IMR-90 (cell line): ENCODE results near the gene PAQR7. TPM values are rescaled to one million over a fixed set of nuclear protein-coding genes. Genes with fewer than 3 reads are reported as not detected.

Experiments
- ATAC-seq: fragments of 200-7000 bp; cut with Tn5 transposase; 2 replicates; pipeline ENCODE4 v1.9.1; 2020; ENCODE audit warnings: low read depth, mild to moderate bottlenecking, moderate library complexity
- BruUV-seq: library from RNA; stranded (reverse); fragments of 400-500 nt; replicated peaks from 2 replicates; lab custom pipeline; 2021; lab: Mats Ljungman, UMichigan
- CTCF ChIA-PET: fragments of 300-600 bp; formaldehyde crosslinking; extraction: SDS; loops from one replicate; lab custom pipeline; 2021; ENCODE audit warnings: antibody characterized with exemption; lab: Yijun Ruan, JAX
- POLR2A ChIA-PET: fragments of 300-600 bp; sonication (Branson Sonifier 250); formaldehyde crosslinking; loops from one replicate; lab custom pipeline; 2022; ENCODE audit warnings: antibody characterized with exemption; ENCODE audit not compliant: unreplicated experiment; lab: Charles Lee
- DNase-seq: peaks from one replicate; pipeline ENCODE4 v3.0.0; 2013
- H2AFZ ChIP-seq: replicated peaks from 2 replicates; pipeline ENCODE3; 2013; ENCODE audit warnings: low read length, mild to moderate bottlenecking; ENCODE audit not compliant: poor library complexity
- H2AK5ac ChIP-seq: 2 replicates; pipeline ENCODE4 v1.6.1; 2013; ENCODE audit warnings: low read depth, low read length, inconsistent platforms
- H2AK9ac ChIP-seq: replicated peaks from 2 replicates; pipeline ENCODE3; 2013; ENCODE audit warnings: mild to moderate bottlenecking, low read depth, low read length, moderate library complexity; ENCODE audit not compliant: poor library complexity
- H2BK120ac ChIP-seq: 2 replicates; pipeline ENCODE4 v1.6.1; 2013; ENCODE audit warnings: low read depth, low read length, inconsistent platforms
- H2BK15ac ChIP-seq: 3 replicates; pipeline ENCODE4 v1.6.1; 2013; ENCODE audit warnings: low read depth, low read length, inconsistent platforms
- H2BK20ac ChIP-seq: 2 replicates; pipeline ENCODE4 v1.6.1; 2013; ENCODE audit warnings: low read depth, mild to moderate bottlenecking, inconsistent platforms, low read length, moderate library complexity
- H2BK5ac ChIP-seq: 2 replicates; pipeline ENCODE4 v1.6.1; 2013; ENCODE audit warnings: mild to moderate bottlenecking, low read depth, low read length, inconsistent platforms; ENCODE audit not compliant: poor library complexity, severe bottlenecking
- H3K14ac ChIP-seq: replicated peaks from 2 replicates; pipeline ENCODE4 v1.6.1; 2013; ENCODE audit warnings: low read depth, low read length, inconsistent platforms
- H3K18ac ChIP-seq: 2 replicates; pipeline ENCODE4 v1.6.1; 2013; ENCODE audit warnings: low read depth, low read length, control low read depth
- H3K23ac ChIP-seq: 2 replicates; pipeline ENCODE4 v1.6.1; 2013; ENCODE audit warnings: low read depth, low read length, inconsistent platforms
- H3K27ac ChIP-seq: 2 replicates; pipeline ENCODE4 v1.5.1; 2013; ENCODE audit warnings: mild to moderate bottlenecking, control low read depth, low read length; ENCODE audit not compliant: insufficient read depth
- H3K27me3 ChIP-seq: 2 replicates; pipeline ENCODE4 v1.6.1; 2013; ENCODE audit warnings: low read length; ENCODE audit not compliant: control insufficient read depth, insufficient read depth
- H3K36me3 ChIP-seq: 2 replicates; pipeline ENCODE4 v1.6.1; 2013; ENCODE audit warnings: low read length, mixed read lengths; ENCODE audit not compliant: control insufficient read depth, insufficient read depth
- H3K4ac ChIP-seq: 2 replicates; pipeline ENCODE4 v1.6.1; 2013; ENCODE audit warnings: low read depth, low read length, inconsistent platforms
- H3K4me1 ChIP-seq: 2 replicates; pipeline ENCODE4 v1.6.1; 2013; ENCODE audit warnings: low read length, mixed read lengths; ENCODE audit not compliant: control insufficient read depth, insufficient read depth
- H3K4me2 ChIP-seq: 2 replicates; pipeline ENCODE4 v1.6.1; 2013; ENCODE audit warnings: low read depth, mild to moderate bottlenecking, control low read depth, low read length, moderate library complexity
- H3K4me3 ChIP-seq: 2 replicates; pipeline ENCODE4 v1.5.1; 2013; ENCODE audit warnings: low read depth, mild to moderate bottlenecking, control low read depth, low read length, moderate library complexity; ENCODE audit not compliant: insufficient read depth
- H3K56ac ChIP-seq: 2 replicates; pipeline ENCODE4 v1.6.1; 2013; ENCODE audit warnings: low read length, inconsistent platforms; ENCODE audit not compliant: insufficient read depth; ENCODE audit errors: extremely low read depth
- H3K79me1 ChIP-seq, 2 experiments: 2 replicates each; pipeline ENCODE4 v1.6.1; 2013; ENCODE audit warnings: low read length in 2 of 2, inconsistent platforms in 1 of 2, low read depth in 1 of 2
- H3K9ac ChIP-seq: 2 replicates; pipeline ENCODE4 v1.6.1; 2013; ENCODE audit warnings: low read depth, low read length, control low read depth
- H3K9me1 ChIP-seq: 2 replicates; pipeline ENCODE4 v1.6.1; 2013; ENCODE audit warnings: low read length, inconsistent platforms; ENCODE audit not compliant: insufficient read depth
- H3K9me3 ChIP-seq: 2 replicates; pipeline ENCODE4 v1.6.1; 2013; ENCODE audit warnings: low read length; ENCODE audit not compliant: control insufficient read depth, insufficient read depth
- H4K20me1 ChIP-seq: 2 replicates; pipeline ENCODE4 v1.6.1; 2013; ENCODE audit warnings: low read length, inconsistent platforms; ENCODE audit not compliant: insufficient read depth
- H4K5ac ChIP-seq: 2 replicates; pipeline ENCODE4 v1.6.1; 2013; ENCODE audit warnings: mild to moderate bottlenecking, low read depth, low read length, control low read depth
- H4K8ac ChIP-seq, 2 experiments: 2 replicates each; pipeline ENCODE4 v1.6.1; 2013; ENCODE audit warnings: low read depth in 2 of 2, low read length in 2 of 2, control low read depth in 1 of 2, inconsistent platforms in 1 of 2
- H4K91ac ChIP-seq: 2 replicates; pipeline ENCODE4 v1.6.1; 2013; ENCODE audit warnings: low read depth, low read length, inconsistent platforms; ENCODE audit not compliant: insufficient read depth
- BHLHE40 ChIP-seq: fragments of 150-350 bp; IDR thresholded peaks from 2 replicates; pipeline ENCODE4 v1.6.1; 2016; ENCODE audit warnings: mild to moderate bottlenecking, low read depth, low read length
- CEBPB ChIP-seq: IDR thresholded peaks from 2 replicates; pipeline ENCODE4 v1.6.1; 2012; ENCODE audit warnings: low read depth, low read length, improper control_type of control experiment
- CHD1 ChIP-seq: IDR thresholded peaks from 2 replicates; pipeline ENCODE4 v1.6.1; 2012; ENCODE audit warnings: low read depth, low read length, improper control_type of control experiment
- CTCF ChIP-seq: conservative IDR thresholded peaks from 2 replicates; pipeline ENCODE4 v1.5.1; 2012; ENCODE audit warnings: mild to moderate bottlenecking, low read depth, low read length, improper control_type of control experiment
- ELK1 ChIP-seq: fragments of 150-350 bp; IDR thresholded peaks from 2 replicates; pipeline ENCODE4 v1.6.1; 2016; ENCODE audit warnings: low read depth, mild to moderate bottlenecking, low read length, moderate library complexity, borderline replicate concordance
- FOS ChIP-seq: fragments of 150-350 bp; IDR thresholded peaks from 2 replicates; pipeline ENCODE4 v1.6.1; 2016; ENCODE audit warnings: low read depth, low read length
- MAFK ChIP-seq: IDR thresholded peaks from 2 replicates; pipeline ENCODE4 v1.6.1; 2012; ENCODE audit warnings: low read depth, low read length, improper control_type of control experiment
- MAZ ChIP-seq: IDR thresholded peaks from 2 replicates; pipeline ENCODE4 v1.6.1; 2012; ENCODE audit warnings: low read depth, mild to moderate bottlenecking, low read length, improper control_type of control experiment, moderate library complexity, borderline replicate concordance
- MXI1 ChIP-seq: IDR thresholded peaks from 2 replicates; pipeline ENCODE4 v1.6.1; 2012; ENCODE audit warnings: low read depth, mild to moderate bottlenecking, low read length, moderate library complexity, borderline replicate concordance
- NFE2L2 ChIP-seq: fragments of 150-350 bp; IDR thresholded peaks from 2 replicates; pipeline ENCODE4 v1.6.1; 2016; ENCODE audit warnings: low read depth, mild to moderate bottlenecking, low read length
- POLR2A ChIP-seq: IDR thresholded peaks from 2 replicates; pipeline ENCODE4 v1.6.1; 2012; ENCODE audit warnings: mild to moderate bottlenecking, low read depth, low read length
- RAD21 ChIP-seq: IDR thresholded peaks from 2 replicates; pipeline ENCODE4 v1.6.1; 2012; ENCODE audit warnings: low read length, improper control_type of control experiment
- RCOR1 ChIP-seq: IDR thresholded peaks from 2 replicates; pipeline ENCODE4 v1.6.1; 2012; ENCODE audit warnings: mild to moderate bottlenecking, low read length, improper control_type of control experiment; ENCODE audit not compliant: insufficient replicate concordance
- RFX5 ChIP-seq: IDR thresholded peaks from 2 replicates; pipeline ENCODE4 v1.8.0; 2012; ENCODE audit warnings: low read depth, mild to moderate bottlenecking, low read length, moderate library complexity
- SMC3 ChIP-seq: fragments of 150-350 bp; IDR thresholded peaks from 2 replicates; pipeline ENCODE4 v1.6.1; 2016; ENCODE audit warnings: low read depth, mild to moderate bottlenecking, antibody characterized with exemption, low read length, moderate library complexity
- USF2 ChIP-seq: fragments of 150-350 bp; IDR thresholded peaks from 2 replicates; pipeline ENCODE4 v1.6.1; 2017; ENCODE audit warnings: mild to moderate bottlenecking, antibody characterized with exemption, low read length, low read depth
- WGBS, 2 experiments: methylation state at CpG; one replicate each; pipeline versions ENCODE4 v1.1.5 to v1.1.7; 2013; ENCODE audit warnings: missing lambda C conversion rate in 2 of 2; ENCODE audit not compliant: insufficient read length in 1 of 2; ENCODE audit errors: extremely low coverage in 2 of 2; 5-methylcytosine and 5-hydroxymethylcytosine counted together
- dilution Hi-C: fragments of 300-500 bp; cut with HindIII; formaldehyde crosslinking; loops from one replicate; pipeline ENCODE4 v1.14.3; 2018; ENCODE audit warnings: low sequenced_read_pairs; ENCODE audit not compliant: unreplicated experiment
- in situ Hi-C: fragments of 300-500 bp; cut with MboI; formaldehyde crosslinking; loops from 3 replicates; pipeline ENCODE4 v1.14.3; 2019; ENCODE audit warnings: low sequenced_read_pairs, inconsistent platforms, mixed read lengths
- intact Hi-C: fragments of 100-400 bp; cut with micrococcal nuclease; formaldehyde crosslinking; loops from 2 replicates; pipeline ENCODE4 v1.10.0; 2022
- polyA plus RNA-seq, 3 experiments: library from polyadenylated mRNA; depleted of rRNA; stranded (reverse); fragments of >200 nt; gene quantifications; 2 replicates each; pipeline ENCODE4 v1.2.3, GENCODE V29; 2012; ENCODE audit warnings: low replicate concordance in 1 of 3
- total RNA-seq: library from RNA; depleted of rRNA; stranded (reverse); fragments of >200 nt; gene quantifications from 2 replicates; pipeline ENCODE4 v1.2.3, GENCODE V29; 2012

Gene PAQR7
- total and polyA plus RNA-seq, 2 of the 4 experiments (the other 2 are of a cell fraction), result 9.0 to 12.9 TPM

GRCh38 chr1:25909040-25909439, 33.5 kb upstream of the PAQR7 start:
- Histone ChIP-seq H3K27ac (no peak overlapping the region), H3K56ac (no peak overlapping the region), H2BK15ac (no peak overlapping the region), H3K4me3 (no peak overlapping the region), H2BK5ac (no peak overlapping the region), H2AFZ (peak overlapping the region; percentile 11), H2BK20ac (no peak overlapping the region), H4K91ac (no peak overlapping the region), H3K9me1 (peaks cover 14% of the 10 kb centered on the region; the same call in 1 of the 2 replicates), H3K9ac (no peak overlapping the region), H2BK120ac (no peak overlapping the region), H3K14ac (no peak overlapping the region), H3K36me3 (no peaks in the 10 kb centered on the region), H3K9me3 (no peaks in the 10 kb centered on the region), H4K5ac (no peak overlapping the region), H2AK5ac (no peak overlapping the region), H2AK9ac (no peak overlapping the region), H3K18ac (no peak overlapping the region), H3K4me1 (peaks cover 6% of the 10 kb centered on the region), H3K4ac (no peak overlapping the region), H4K8ac (no peak overlapping the region), H3K79me1 (peaks cover 0 to 3% of the 10 kb centered on the region in 2 experiments; a peak in 1 of 4 replicates), H3K23ac (no peak overlapping the region), H3K4me2 (no peak overlapping the region), H3K27me3 (no peaks in the 10 kb centered on the region), H4K20me1 (peaks cover 3% of the 10 kb centered on the region; the same call in 1 of the 2 replicates)
- ATAC-seq (no peak), DNase-seq (no peak)
- CTCF ChIA-PET, result interaction anchor here (1.0 to 1.5 kb wide), 2 partner anchors 13 to 14 kb away, joined by 3 to 5 read pairs; no protein-coding TSS in a partner anchor
- in situ Hi-C loops (no loop called here), intact Hi-C loops (no loop called here), dilution Hi-C loops (no loop called here)
- no peak for TF ChIP-seq CHD1
- no peak for TF ChIP-seq FOS
- no peak for TF ChIP-seq USF2
- TF ChIP-seq RAD21, result no peak
- TF ChIP-seq POLR2A, result no peak
- no peak for TF ChIP-seq SMC3
- no peak for TF ChIP-seq RFX5
- TF ChIP-seq BHLHE40, result no peak
- TF ChIP-seq ELK1, result no peak
- TF ChIP-seq CEBPB, result no peak
- no peak for TF ChIP-seq NFE2L2
- TF ChIP-seq MAFK, result no peak
- TF ChIP-seq RCOR1, result no peak
- no peak for TF ChIP-seq MXI1
- no peak for TF ChIP-seq CTCF
- no peak for TF ChIP-seq MAZ
- POLR2A ChIA-PET, result no interaction called here
- no TSS peak for BruUV-seq
- WGBS, 2 experiments, result 50% methylated on average over 2 of the region's 10 CpGs; no CpG with 5 or more reads in 1 of the 2 experiments
